CD1c-positive myeloid dendritic cell (primary cell): ENCODE data around the gene WDR93.

ENCODE experiments used
- DNase-seq: peaks from one replicate; pipeline ENCODE4 v3.0.0-alpha.2; 2016; ENCODE audit errors: extremely low spot score

Gene WDR93

GRCh38 chr15:89790206-89790605, 99.6 kb downstream of the WDR93 start:
- DNase-seq = no peak

DNA sequence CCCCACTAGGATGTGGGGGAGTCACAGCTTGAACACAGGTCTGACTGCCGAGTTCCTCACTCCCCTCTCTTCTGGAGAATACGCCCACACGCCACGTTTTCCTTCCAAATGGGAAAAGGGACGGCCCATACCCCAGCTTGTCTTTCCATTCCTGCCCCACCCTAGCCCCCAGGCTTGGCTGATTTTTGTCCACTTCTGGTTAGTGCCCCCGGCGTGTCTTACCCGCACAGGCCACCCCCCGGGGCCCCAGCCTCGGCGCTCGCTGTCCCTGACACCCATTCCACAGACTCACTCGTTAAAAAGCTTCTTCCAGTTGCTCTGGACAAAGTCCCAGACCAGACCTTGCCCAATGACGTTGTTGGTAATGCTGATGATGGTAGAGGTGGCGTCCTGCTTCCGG, 100.0 kb downstream of the WDR93 start:
- DNase-seq = no peak

DNA sequence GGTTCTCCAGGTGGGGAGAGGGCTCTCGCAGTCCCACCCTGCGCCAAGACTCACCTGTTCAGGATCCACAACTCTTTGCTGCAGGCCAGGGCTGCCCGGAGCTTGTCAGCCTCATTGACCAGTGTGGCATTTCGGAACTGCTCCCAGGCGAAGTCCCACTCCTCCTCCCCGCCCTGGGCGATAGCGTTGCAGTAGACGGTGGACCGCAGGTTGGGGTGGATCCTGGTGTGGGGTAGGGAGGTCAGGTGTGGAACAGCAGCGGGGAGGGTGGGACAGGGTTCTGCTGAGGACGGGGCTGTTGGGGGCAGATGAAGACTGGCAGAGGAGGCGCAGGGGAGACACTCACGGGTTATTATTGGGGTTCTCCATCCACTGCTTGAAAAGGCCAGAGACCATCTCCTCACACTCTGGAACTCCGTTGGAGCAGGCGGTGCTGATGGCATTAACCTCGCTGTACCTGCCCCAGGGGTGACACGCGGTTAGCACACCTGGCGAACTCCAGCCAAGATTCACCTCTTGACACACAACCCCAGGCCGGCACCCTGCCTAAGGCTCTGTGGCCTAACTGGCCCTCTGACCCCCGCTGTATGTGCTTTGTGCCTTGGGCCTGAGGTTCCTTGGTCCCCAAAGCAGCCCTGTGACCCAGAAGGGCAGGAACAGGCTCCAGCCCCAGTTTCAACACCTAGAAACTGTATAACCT, 101.6 kb downstream of the WDR93 start:
- no peak for DNase-seq
